Neural progenitor cell (in vitro differentiated cells): ENCODE results near the gene DCP2. TPM values are rescaled to one million over a fixed set of nuclear protein-coding genes. Genes with fewer than 3 reads are reported as not detected.

Experiments
- DNase-seq: peaks from one replicate; pipeline ENCODE4 v3.0.0-alpha.2; 2016; ENCODE audit warnings: low spot score
- H2AFZ ChIP-seq: fragments of 200-600 bp; sonication (generic); replicated peaks from 2 replicates; pipeline ENCODE4 v1.6.1; 2016; ENCODE audit warnings: antibody characterized with exemption
- H3F3A ChIP-seq: fragments of 200-600 bp; sonication (generic); 2 replicates; pipeline ENCODE4 v1.6.1; 2016; ENCODE audit warnings: antibody characterized with exemption, low read depth
- H3K27ac ChIP-seq: fragments of 200-600 bp; sonication (generic); 2 replicates; pipeline ENCODE4 v1.5.1; 2016; ENCODE audit warnings: mild to moderate bottlenecking
- H3K27me3 ChIP-seq: fragments of 200-600 bp; sonication (generic); 2 replicates; pipeline ENCODE4 v1.6.1; 2016; ENCODE audit warnings: mild to moderate bottlenecking, moderate library complexity
- H3K36me3 ChIP-seq: fragments of 200-600 bp; sonication (generic); 2 replicates; pipeline ENCODE4 v1.5.1; 2016
- H3K4me1 ChIP-seq: fragments of 200-600 bp; sonication (generic); 2 replicates; pipeline ENCODE4 v1.6.1; 2016; ENCODE audit warnings: mixed run types
- H3K4me2 ChIP-seq: fragments of 200-600 bp; sonication (generic); 2 replicates; pipeline ENCODE4 v1.6.1; 2016
- H3K4me3 ChIP-seq: fragments of 200-600 bp; sonication (generic); 2 replicates; pipeline ENCODE4 v1.5.1; 2016
- H3K79me2 ChIP-seq: fragments of 200-600 bp; sonication (generic); 2 replicates; pipeline ENCODE4 v1.6.1; 2016; ENCODE audit warnings: low read depth
- H3K9ac ChIP-seq: fragments of 200-600 bp; sonication (generic); 2 replicates; pipeline ENCODE4 v1.6.1; 2016
- H3K9me3 ChIP-seq: fragments of 200-600 bp; sonication (generic); 2 replicates; pipeline ENCODE4 v1.5.1; 2016; ENCODE audit warnings: low read depth
- H4K20me1 ChIP-seq: fragments of 200-600 bp; sonication (generic); 2 replicates; pipeline ENCODE4 v1.6.1; 2016; ENCODE audit warnings: low read depth
- H3K27ac Mint-ChIP-seq: 3 replicates; pipeline ENCODE4 v1.8.0; 2021; ENCODE audit warnings: mixed read lengths
- H3K27me3 Mint-ChIP-seq: 2 replicates; pipeline ENCODE4 v1.8.0; 2022; ENCODE audit warnings: low read depth, mild to moderate bottlenecking, inconsistent platforms, moderate library complexity, mixed read lengths; ENCODE audit not compliant: insufficient read depth
- H3K36me3 Mint-ChIP-seq: 3 replicates; pipeline ENCODE4 v1.8.0; 2021; ENCODE audit warnings: mixed read lengths
- H3K4me1 Mint-ChIP-seq: 3 replicates; pipeline ENCODE4 v1.8.0; 2021; ENCODE audit warnings: mixed read lengths
- H3K4me3 Mint-ChIP-seq: 3 replicates; pipeline ENCODE4 v1.8.0; 2021; ENCODE audit warnings: mild to moderate bottlenecking, moderate library complexity, mixed read lengths
- H3K9me3 Mint-ChIP-seq: 3 replicates; pipeline ENCODE4 v1.8.0; 2020; ENCODE audit warnings: mixed read lengths
- CTCF ChIP-seq: fragments of 200-600 bp; sonication (generic); IDR thresholded peaks from 2 replicates; pipeline ENCODE4 v1.5.1; 2017; ENCODE audit warnings: antibody characterized with exemption, mild to moderate bottlenecking
- EZH2 ChIP-seq: fragments of 200-600 bp; sonication (generic); IDR thresholded peaks from 2 replicates; pipeline ENCODE4 v1.6.1; 2017; ENCODE audit warnings: antibody characterized with exemption, mild to moderate bottlenecking, moderate library complexity
- EZH2phosphoT487 ChIP-seq: fragments of 200-600 bp; sonication (generic); IDR thresholded peaks from 2 replicates; pipeline ENCODE4 v1.6.1; 2017; ENCODE audit warnings: antibody characterized with exemption
- total RNA-seq: library from RNA; depleted of rRNA; stranded (reverse); fragments of >200 nt; gene quantifications from 2 replicates; pipeline ENCODE4 v1.2.3, GENCODE V29; 2015; ENCODE audit warnings: low replicate concordance

Gene DCP2
- total RNA-seq, 1 donor from 2014 or later: 174 TPM

GRCh38 chr5:113067635-113068344 is 91.2 kb downstream of the DCP2 start:
- Histone ChIP-seq H3K27me3 (no peaks in the 10 kb centered on the region), H3F3A (peaks cover 3% of the 10 kb centered on the region), H3K9ac (no peak overlapping the region), H3K36me3 (no peaks in the 10 kb centered on the region), H3K79me2 (no peaks in the 10 kb centered on the region), H2AFZ (no peak overlapping the region), H3K27ac (no peak overlapping the region), H3K9me3 (no peaks in the 10 kb centered on the region), H3K4me2 (no peak overlapping the region), H3K4me1 (no peaks in the 10 kb centered on the region), H3K4me3 (no peak overlapping the region), H4K20me1 (no peaks in the 10 kb centered on the region)
- H3K4me1 Mint-ChIP-seq: peaks cover 2% of the 10 kb centered on the region
- DNase-seq: no peak
- H3K9me3 Mint-ChIP-seq: no peaks in the 10 kb centered on the region
- no peak overlapping the region for H3K4me3 Mint-ChIP-seq
- H3K27ac Mint-ChIP-seq: no peak overlapping the region
- TF ChIP-seq CTCF: no peak
- no peak for TF ChIP-seq EZH2phosphoT487
- TF ChIP-seq EZH2: no peak
- peaks cover 2% of the 10 kb centered on the region for H3K27me3 Mint-ChIP-seq
- peaks cover 25% of the 10 kb centered on the region for H3K36me3 Mint-ChIP-seq

GRCh38 chr5:113068559-113068958 is 92.0 kb downstream of the DCP2 start:
- Mint-ChIP-seq H3K36me3 (peaks cover 22% of the 10 kb centered on the region), H3K4me3 (no peak overlapping the region), H3K27ac (no peak overlapping the region), H3K9me3 (no peaks in the 10 kb centered on the region), H3K4me1 (peaks cover 2% of the 10 kb centered on the region), H3K27me3 (peaks cover 2% of the 10 kb centered on the region)
- DNase-seq: no peak
- Histone ChIP-seq H3K79me2 (no peaks in the 10 kb centered on the region), H3K4me1 (no peaks in the 10 kb centered on the region), H3K27ac (no peak overlapping the region), H2AFZ (no peak overlapping the region), H3K9ac (no peak overlapping the region), H4K20me1 (no peaks in the 10 kb centered on the region), H3K4me2 (no peak overlapping the region), H3K27me3 (no peaks in the 10 kb centered on the region), H3K4me3 (no peak overlapping the region), H3F3A (peaks cover 3% of the 10 kb centered on the region), H3K9me3 (no peaks in the 10 kb centered on the region), H3K36me3 (no peaks in the 10 kb centered on the region)
- TF ChIP-seq EZH2 (no peak), CTCF (no peak), EZH2phosphoT487 (no peak)

Other genes with a start within 250 kb of the DCP2 start
- 39.7 and 51.7 TPM in 2 replicates for gene APC, start 238.9 kb upstream of the DCP2 start, total RNA-seq
- gene SRP19, start 115.5 kb upstream of the DCP2 start, total RNA-seq: 83.3 and 174 TPM in 2 replicates
- 14.3 and 17.1 TPM in 2 replicates for gene REEP5, start 54.6 kb upstream of the DCP2 start, total RNA-seq